HG02759 (cell line): Measurements from ENCODE around the gene CORO7.

Experiments used
- ATAC-seq: cut with Tn5 transposase; IDR thresholded peaks from one replicate; pipeline ENCODE4 v1.9.1; 2021; ENCODE audit warnings: mild to moderate bottlenecking, moderate library complexity; ENCODE audit not compliant: unreplicated experiment

The CORO7 gene

GRCh38 chr16:4416200-4417032 lies at the start of gene CORO7:
TSS of gene CORO7 (minus strand) at chr16:4416596. CDS start at chr16:4416518, 78 bp downstream.
- peak; percentile 77 for ATAC-seq

GRCh38 chr16:4463522-4464163 lies 47.2 kb upstream of the CORO7 start:
- ATAC-seq, result no peak

GRCh38 chr16:4461250-4462085 lies 45.1 kb upstream of the CORO7 start:
- no peak for ATAC-seq

- ATAC-seq, result no peak
Observed at GRCh38 chr16:4460936-4461249, 44.5 kb upstream of the CORO7 start.

- no peak for ATAC-seq
Observed at GRCh38 chr16:4455951-4456350, 39.6 kb upstream of the CORO7 start.

GRCh38 chr16:4455081-4455480 lies 38.7 kb upstream of the CORO7 start:
- no peak for ATAC-seq

- no peak for ATAC-seq
Observed at GRCh38 chr16:4454623-4455022, 38.2 kb upstream of the CORO7 start.

GRCh38 chr16:4452674-4453073 lies 36.3 kb upstream of the CORO7 start:
- no peak for ATAC-seq

- ATAC-seq, result no peak
Observed at GRCh38 chr16:4450931-4451519, 34.6 kb upstream of the CORO7 start.

- no peak for ATAC-seq
Observed at GRCh38 chr16:4450430-4450829, 34.0 kb upstream of the CORO7 start.

- no peak for ATAC-seq
Observed at GRCh38 chr16:4443986-4444385, 27.6 kb upstream of the CORO7 start.

- ATAC-seq, result no peak
Observed at GRCh38 chr16:4443271-4443670, 26.9 kb upstream of the CORO7 start.

GRCh38 chr16:4442371-4442770 lies 26.0 kb upstream of the CORO7 start:
- ATAC-seq, result no peak

- ATAC-seq, result no peak
Observed at GRCh38 chr16:4437366-4437765, 21.0 kb upstream of the CORO7 start.

GRCh38 chr16:4435337-4436067 lies 19.1 kb upstream of the CORO7 start:
- ATAC-seq, result no peak

GRCh38 chr16:4433914-4434787 lies 17.8 kb upstream of the CORO7 start:
- ATAC-seq, result no peak

GRCh38 chr16:4433228-4433627 lies 16.8 kb upstream of the CORO7 start:
- no peak for ATAC-seq

- no peak for ATAC-seq
Observed at GRCh38 chr16:4431023-4431422, 14.6 kb upstream of the CORO7 start.

GRCh38 chr16:4428500-4428899 lies 12.1 kb upstream of the CORO7 start:
- no peak for ATAC-seq
